ENCODE data around the gene COPS8. TPM values are rescaled to one million over a fixed set of nuclear protein-coding genes. Genes with fewer than 3 reads are reported as not detected.

COPS8 gene
- total RNA-seq, 1 experiment from 2014 or later, result 32.6 TPM

GRCh38 chr2:237057107-237057506, 28.6 kb upstream of the COPS8 start:
- ChIA-PET POLR2A (no interaction called here), CTCF (no interaction called here)
- Mint-ChIP-seq H3K4me1 (ENCODE audit: low read depth, unreplicated experiment) (peaks cover 10% of the 10 kb centered on the region), H3K9me3 (ENCODE audit: unreplicated experiment) (no peaks in the 10 kb centered on the region), H3K4me3 (ENCODE audit: unreplicated experiment) (no peak overlapping the region), H3K27ac (ENCODE audit: unreplicated experiment) (no peak overlapping the region), H3K36me3 (ENCODE audit: insufficient read depth, unreplicated experiment) (no peaks in the 10 kb centered on the region), H3K27me3 (ENCODE audit: insufficient read depth, unreplicated experiment) (no peaks in the 10 kb centered on the region)
- no TSS peak for BruUV-seq (replicated peaks)
- intact Hi-C loops (cut with micrococcal nuclease; ENCODE audit: unreplicated experiment), result no loop called here
- Histone ChIP-seq H3K4me3 (ENCODE audit: low read depth, low read length) (no peak overlapping the region), H3K27me3 (replicated peaks; ENCODE audit: control insufficient read depth, insufficient read depth, low read length) (no peaks in the 10 kb centered on the region), H3K9me3 (no peaks in the 10 kb centered on the region), H3K36me3 (ENCODE audit: control insufficient read depth, insufficient read depth, low read length) (no peaks in the 10 kb centered on the region), H3K4me1 (no peaks in the 10 kb centered on the region)
- DNase-seq, result no peak
- TF ChIP-seq, protein P1, sequence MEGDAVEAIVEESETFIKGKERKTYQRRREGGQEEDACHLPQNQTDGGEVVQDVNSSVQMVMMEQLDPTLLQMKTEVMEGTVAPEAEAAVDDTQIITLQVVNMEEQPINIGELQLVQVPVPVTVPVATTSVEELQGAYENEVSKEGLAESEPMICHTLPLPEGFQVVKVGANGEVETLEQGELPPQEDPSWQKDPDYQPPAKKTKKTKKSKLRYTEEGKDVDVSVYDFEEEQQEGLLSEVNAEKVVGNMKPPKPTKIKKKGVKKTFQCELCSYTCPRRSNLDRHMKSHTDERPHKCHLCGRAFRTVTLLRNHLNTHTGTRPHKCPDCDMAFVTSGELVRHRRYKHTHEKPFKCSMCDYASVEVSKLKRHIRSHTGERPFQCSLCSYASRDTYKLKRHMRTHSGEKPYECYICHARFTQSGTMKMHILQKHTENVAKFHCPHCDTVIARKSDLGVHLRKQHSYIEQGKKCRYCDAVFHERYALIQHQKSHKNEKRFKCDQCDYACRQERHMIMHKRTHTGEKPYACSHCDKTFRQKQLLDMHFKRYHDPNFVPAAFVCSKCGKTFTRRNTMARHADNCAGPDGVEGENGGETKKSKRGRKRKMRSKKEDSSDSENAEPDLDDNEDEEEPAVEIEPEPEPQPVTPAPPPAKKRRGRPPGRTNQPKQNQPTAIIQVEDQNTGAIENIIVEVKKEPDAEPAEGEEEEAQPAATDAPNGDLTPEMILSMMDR (IDR thresholded peaks at IDR 0.05; ENCODE audit: insufficient read depth in 1 of 2, low read depth in 1 of 2, low read length in 1 of 2, severe bottlenecking in 1 of 2, unreplicated experiment in 1 of 2), result no peak

GRCh38 chr2:237057893-237058300, 27.8 kb upstream of the COPS8 start:
- H3K4me1 Mint-ChIP-seq (ENCODE audit: low read depth, unreplicated experiment), result peaks cover 3% of the 10 kb centered on the region
- H3K4me1 ChIP-seq, result no peaks in the 10 kb centered on the region
- no peak overlapping the region for H3K4me3 ChIP-seq (ENCODE audit: low read depth, low read length)
- no peaks in the 10 kb centered on the region for H3K36me3 Mint-ChIP-seq (ENCODE audit: insufficient read depth, unreplicated experiment)
- TF ChIP-seq, protein P1 (IDR thresholded peaks at IDR 0.05; ENCODE audit: insufficient read depth in 1 of 2, low read depth in 1 of 2, low read length in 1 of 2, severe bottlenecking in 1 of 2, unreplicated experiment in 1 of 2), result no peak
- DNase-seq, result no peak
- no peaks in the 10 kb centered on the region for H3K9me3 ChIP-seq
- H3K9me3 Mint-ChIP-seq (ENCODE audit: unreplicated experiment), result no peaks in the 10 kb centered on the region
- no peak overlapping the region for H3K27ac Mint-ChIP-seq (ENCODE audit: unreplicated experiment)
- H3K27me3 Mint-ChIP-seq (ENCODE audit: insufficient read depth, unreplicated experiment), result no peaks in the 10 kb centered on the region
- intact Hi-C loops (cut with micrococcal nuclease; ENCODE audit: unreplicated experiment), result no loop called here
- POLR2A ChIA-PET, result no interaction called here
- CTCF ChIA-PET, result no interaction called here
- H3K4me3 Mint-ChIP-seq (ENCODE audit: unreplicated experiment), result no peak overlapping the region
- H3K27me3 ChIP-seq (replicated peaks; ENCODE audit: control insufficient read depth, insufficient read depth, low read length), result no peaks in the 10 kb centered on the region
- no peaks in the 10 kb centered on the region for H3K36me3 ChIP-seq (ENCODE audit: control insufficient read depth, insufficient read depth, low read length)
- no TSS peak for BruUV-seq (replicated peaks)

- no peak for DNase-seq
- H3K27me3 ChIP-seq (replicated peaks; ENCODE audit: control insufficient read depth, insufficient read depth, low read length), result no peaks in the 10 kb centered on the region
- intact Hi-C loops (cut with micrococcal nuclease; ENCODE audit: unreplicated experiment), result no loop called here
- H3K36me3 ChIP-seq (ENCODE audit: control insufficient read depth, insufficient read depth, low read length), result no peaks in the 10 kb centered on the region
- Mint-ChIP-seq H3K4me1 (ENCODE audit: low read depth, unreplicated experiment) (no peaks in the 10 kb centered on the region), H3K9me3 (ENCODE audit: unreplicated experiment) (no peaks in the 10 kb centered on the region), H3K27me3 (ENCODE audit: insufficient read depth, unreplicated experiment) (no peaks in the 10 kb centered on the region), H3K4me3 (ENCODE audit: unreplicated experiment) (no peak overlapping the region), H3K36me3 (ENCODE audit: insufficient read depth, unreplicated experiment) (no peaks in the 10 kb centered on the region), H3K27ac (ENCODE audit: unreplicated experiment) (no peak overlapping the region)
- POLR2A ChIA-PET, result no interaction called here
- no peaks in the 10 kb centered on the region for H3K4me1 ChIP-seq
- H3K9me3 ChIP-seq, result no peaks in the 10 kb centered on the region
- H3K4me3 ChIP-seq (ENCODE audit: low read depth, low read length), result no peak overlapping the region
- no TSS peak for BruUV-seq (replicated peaks)
- CTCF ChIA-PET, result interaction anchor here (0.8 kb wide), 1 partner anchor 17 kb away, joined by 3 read pairs; no protein-coding TSS in a partner anchor
- TF ChIP-seq, protein P1 (IDR thresholded peaks at IDR 0.05; ENCODE audit: insufficient read depth in 1 of 2, low read depth in 1 of 2, low read length in 1 of 2, severe bottlenecking in 1 of 2, unreplicated experiment in 1 of 2), result no peak
Observed at GRCh38 chr2:237058423-237058822, 27.3 kb upstream of the COPS8 start.

Data from Caco-2 (cell line).